OCI-LY7 (cell line): Measurements from ENCODE around the gene SCN4B. TPM values are rescaled to one million over a fixed set of nuclear protein-coding genes. Genes with fewer than 3 reads are reported as not detected.

ENCODE experiments used
- BruUV-seq: library from RNA; stranded (reverse); fragments of 400-500 nt; replicated peaks from 2 replicates; lab custom pipeline; 2021; lab: Mats Ljungman, UMichigan
- CTCF ChIA-PET: fragments of 300-600 bp; sonication (Branson Sonifier 250); formaldehyde crosslinking; loops from one replicate; lab custom pipeline; 2022; ENCODE audit warnings: antibody characterized with exemption; ENCODE audit not compliant: unreplicated experiment; lab: Charles Lee
- POLR2A ChIA-PET: fragments of 300-600 bp; sonication (Branson Sonifier 250); formaldehyde crosslinking; loops from one replicate; lab custom pipeline; 2022; ENCODE audit warnings: antibody characterized with exemption; lab: Charles Lee
- DNase-seq: peaks from one replicate; pipeline ENCODE4 v3.0.0-alpha.2; 2015; ENCODE audit warnings: low spot score
- H2AFZ ChIP-seq: fragments of 200-600 bp; sonication (generic), shearing (Covaris generic); 2 replicates; pipeline ENCODE4 v1.6.1; 2014; ENCODE audit warnings: mild to moderate bottlenecking, antibody characterized with exemption, low read length, moderate library complexity
- H3K27ac ChIP-seq: fragments of 200-600 bp; sonication (generic); 2 replicates; pipeline ENCODE4 v1.5.1; 2014; ENCODE audit warnings: mixed run types, low read depth, mild to moderate bottlenecking, moderate library complexity, low read length, inconsistent platforms; ENCODE audit not compliant: poor library complexity, severe bottlenecking
- H3K36me3 ChIP-seq: fragments of 200-600 bp; sonication (generic); 2 replicates; pipeline ENCODE4 v1.6.1; 2014; ENCODE audit warnings: mild to moderate bottlenecking, antibody characterized with exemption, low read length, moderate library complexity, mixed read lengths; ENCODE audit not compliant: insufficient read depth
- H3K4me1 ChIP-seq: fragments of 200-600 bp; sonication (generic); 2 replicates; pipeline ENCODE4 v1.5.1; 2014; ENCODE audit warnings: mild to moderate bottlenecking, low read length; ENCODE audit not compliant: insufficient read depth, poor library complexity, severe bottlenecking
- H3K4me2 ChIP-seq: fragments of 200-600 bp; sonication (generic); 2 replicates; pipeline ENCODE4 v1.6.1; 2014; ENCODE audit warnings: mild to moderate bottlenecking, low read length
- H3K4me3 ChIP-seq: fragments of 200-600 bp; sonication (generic); 2 replicates; pipeline ENCODE4 v1.5.1; 2014; ENCODE audit warnings: mild to moderate bottlenecking, low read depth, low read length; ENCODE audit not compliant: poor library complexity, severe bottlenecking
- H3K79me2 ChIP-seq: fragments of 200-600 bp; sonication (generic); 2 replicates; pipeline ENCODE4 v1.6.1; 2016; ENCODE audit warnings: low read depth, mild to moderate bottlenecking, low read length, moderate library complexity, mixed read lengths; ENCODE audit not compliant: insufficient read depth
- H3K9me2 ChIP-seq: fragments of 200-600 bp; sonication (generic); 2 replicates; pipeline ENCODE4 v1.6.1; 2016; ENCODE audit warnings: mild to moderate bottlenecking, low read length, mixed read lengths; ENCODE audit not compliant: insufficient read depth
- H3K9me3 ChIP-seq: fragments of 200-600 bp; sonication (generic); 2 replicates; pipeline ENCODE4 v1.6.1; 2014; ENCODE audit warnings: mild to moderate bottlenecking, mixed run types, low read length, mixed read lengths
- H4K20me1 ChIP-seq: fragments of 200-600 bp; sonication (generic); 2 replicates; pipeline ENCODE4 v1.6.1; 2014; ENCODE audit warnings: mild to moderate bottlenecking, antibody characterized with exemption, low read length, moderate library complexity, mixed read lengths; ENCODE audit not compliant: insufficient read depth
- EZH2phosphoT487 ChIP-seq: fragments of 200-600 bp; sonication (generic); IDR thresholded peaks from 2 replicates; pipeline ENCODE4 v1.6.1; 2018; ENCODE audit warnings: low read depth, borderline replicate concordance, mild to moderate bottlenecking, mixed run types, antibody characterized with exemption, low read length, moderate library complexity, mixed read lengths
- intact Hi-C: fragments of 100-400 bp; cut with micrococcal nuclease; formaldehyde crosslinking; loops from one replicate; pipeline ENCODE4 v1.10.0; 2022; ENCODE audit not compliant: unreplicated experiment
- total RNA-seq, 2 experiments: library from RNA; depleted of rRNA in 1 of 2; stranded (reverse); fragments of >200 nt in 1 of 2; shearing (Covaris generic) in 1 of 2; gene quantifications; 2 replicates each; pipeline ENCODE4 v1.2.3, GENCODE V29; 2014 to 2022
- TF ChIP-seq, protein P1 (sequence below): fragments of 200-600 bp; sonication (generic); conservative IDR thresholded peaks from 2 replicates; pipeline ENCODE4 v1.5.1; 2014; ENCODE audit warnings: mild to moderate bottlenecking, antibody characterized with exemption, low read length, moderate library complexity, mixed read lengths

The SCN4B gene
- total RNA-seq, 2 experiments from 2014 or later: not detected

DNA sequence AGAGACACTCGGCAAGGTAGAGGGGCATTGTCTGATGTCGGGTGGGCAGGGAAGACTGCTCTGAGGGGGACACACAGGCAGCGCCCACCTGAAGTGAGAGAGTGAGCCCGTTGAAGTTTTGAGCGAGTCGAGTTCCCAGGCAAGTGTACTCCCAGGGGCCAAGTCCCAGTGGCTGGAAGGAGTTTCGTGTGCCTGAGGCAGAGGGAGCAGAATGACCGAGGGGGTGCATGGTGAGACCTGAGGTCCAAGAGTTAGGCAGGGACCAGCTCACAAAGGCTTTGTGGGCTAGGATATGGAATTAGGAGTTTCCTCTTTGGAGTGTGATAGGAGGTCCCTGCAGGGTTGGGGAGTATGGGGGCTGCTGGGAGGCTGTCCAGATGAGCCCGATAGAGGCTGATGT, 17.6 kb upstream of the SCN4B start:
- intact Hi-C loops: loop anchor here (10.0 kb wide), 1 partner anchor 355 kb away; no protein-coding TSS in a partner anchor
- ChIA-PET CTCF (interaction anchor here (0.5 to 2.0 kb wide), 2 partner anchors 10 to 57 kb away, joined by 5 to 14 read pairs; no protein-coding TSS in a partner anchor), POLR2A (no interaction called here)
- no peak for DNase-seq
- TF ChIP-seq EZH2phosphoT487: no peak
- TF ChIP-seq, protein P1, sequence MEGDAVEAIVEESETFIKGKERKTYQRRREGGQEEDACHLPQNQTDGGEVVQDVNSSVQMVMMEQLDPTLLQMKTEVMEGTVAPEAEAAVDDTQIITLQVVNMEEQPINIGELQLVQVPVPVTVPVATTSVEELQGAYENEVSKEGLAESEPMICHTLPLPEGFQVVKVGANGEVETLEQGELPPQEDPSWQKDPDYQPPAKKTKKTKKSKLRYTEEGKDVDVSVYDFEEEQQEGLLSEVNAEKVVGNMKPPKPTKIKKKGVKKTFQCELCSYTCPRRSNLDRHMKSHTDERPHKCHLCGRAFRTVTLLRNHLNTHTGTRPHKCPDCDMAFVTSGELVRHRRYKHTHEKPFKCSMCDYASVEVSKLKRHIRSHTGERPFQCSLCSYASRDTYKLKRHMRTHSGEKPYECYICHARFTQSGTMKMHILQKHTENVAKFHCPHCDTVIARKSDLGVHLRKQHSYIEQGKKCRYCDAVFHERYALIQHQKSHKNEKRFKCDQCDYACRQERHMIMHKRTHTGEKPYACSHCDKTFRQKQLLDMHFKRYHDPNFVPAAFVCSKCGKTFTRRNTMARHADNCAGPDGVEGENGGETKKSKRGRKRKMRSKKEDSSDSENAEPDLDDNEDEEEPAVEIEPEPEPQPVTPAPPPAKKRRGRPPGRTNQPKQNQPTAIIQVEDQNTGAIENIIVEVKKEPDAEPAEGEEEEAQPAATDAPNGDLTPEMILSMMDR: no peak
- H3K9me3 ChIP-seq: no peaks in the 10 kb centered on the region
- H4K20me1 ChIP-seq: no peaks in the 10 kb centered on the region
- H3K4me2 ChIP-seq: no peak overlapping the region
- no TSS peak for BruUV-seq
- H3K9me2 ChIP-seq: no peaks in the 10 kb centered on the region
- H3K4me3 ChIP-seq: no peak overlapping the region
- no peaks in the 10 kb centered on the region for H3K4me1 ChIP-seq
- H2AFZ ChIP-seq: no peak overlapping the region
- H3K79me2 ChIP-seq: no peaks in the 10 kb centered on the region
- H3K36me3 ChIP-seq: no peaks in the 10 kb centered on the region
- no peak overlapping the region for H3K27ac ChIP-seq

GRCh38 chr11:118169300-118170140, 16.9 kb upstream of the SCN4B start:
- Histone ChIP-seq H3K4me2 (no peak overlapping the region), H4K20me1 (no peaks in the 10 kb centered on the region), H3K9me3 (no peaks in the 10 kb centered on the region), H3K79me2 (no peaks in the 10 kb centered on the region), H3K4me3 (no peak overlapping the region), H3K36me3 (no peaks in the 10 kb centered on the region), H3K27ac (no peak overlapping the region), H3K4me1 (no peaks in the 10 kb centered on the region), H2AFZ (no peak overlapping the region), H3K9me2 (no peaks in the 10 kb centered on the region)
- no TSS peak for BruUV-seq
- intact Hi-C loops: loop anchor here (10.0 kb wide), 1 partner anchor 355 kb away; no protein-coding TSS in a partner anchor
- POLR2A ChIA-PET: no interaction called here
- TF ChIP-seq EZH2phosphoT487: no peak
- TF ChIP-seq, protein P1: no peak
- CTCF ChIA-PET: interaction anchor here (0.5 kb wide), 1 partner anchor 58 kb away, joined by 5 read pairs; no protein-coding TSS in a partner anchor
- no peak for DNase-seq

DNA sequence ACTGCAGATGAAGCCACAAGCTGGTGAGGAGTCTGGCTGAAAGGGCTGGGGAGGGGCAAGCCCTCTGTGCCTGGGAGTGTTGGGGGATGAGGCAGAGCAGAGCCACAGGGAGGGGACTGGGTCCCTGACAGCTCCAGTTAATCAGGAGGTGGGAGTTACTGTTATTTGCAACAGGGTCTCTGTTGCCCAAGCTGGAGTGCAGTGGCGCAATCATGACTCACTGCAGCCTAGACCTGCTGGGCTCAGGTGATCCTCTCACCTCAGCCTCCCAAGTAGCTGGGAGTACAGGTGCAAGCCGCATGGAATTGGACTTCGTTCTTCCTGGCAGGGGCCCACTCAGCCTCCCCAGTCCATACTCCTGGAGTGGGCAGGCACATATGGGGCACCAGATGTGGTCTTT, 16.1 kb upstream of the SCN4B start:
- Histone ChIP-seq H3K9me2 (no peaks in the 10 kb centered on the region), H3K9me3 (no peaks in the 10 kb centered on the region), H3K4me2 (no peak overlapping the region), H2AFZ (no peak overlapping the region), H3K36me3 (no peaks in the 10 kb centered on the region), H3K27ac (no peak overlapping the region), H3K79me2 (no peaks in the 10 kb centered on the region), H3K4me3 (no peak overlapping the region), H4K20me1 (no peaks in the 10 kb centered on the region), H3K4me1 (no peaks in the 10 kb centered on the region)
- no peak for DNase-seq
- CTCF ChIA-PET: no interaction called here
- POLR2A ChIA-PET: no interaction called here
- TF ChIP-seq, protein P1: no peak
- TF ChIP-seq EZH2phosphoT487: no peak
- intact Hi-C loops: no loop called here
- BruUV-seq: no TSS peak
